Measurements from ENCODE around the gene ARHGAP23. TPM values are rescaled to one million over a fixed set of nuclear protein-coding genes. Genes with fewer than 3 reads are reported as not detected.

The ARHGAP23 gene, protein sequence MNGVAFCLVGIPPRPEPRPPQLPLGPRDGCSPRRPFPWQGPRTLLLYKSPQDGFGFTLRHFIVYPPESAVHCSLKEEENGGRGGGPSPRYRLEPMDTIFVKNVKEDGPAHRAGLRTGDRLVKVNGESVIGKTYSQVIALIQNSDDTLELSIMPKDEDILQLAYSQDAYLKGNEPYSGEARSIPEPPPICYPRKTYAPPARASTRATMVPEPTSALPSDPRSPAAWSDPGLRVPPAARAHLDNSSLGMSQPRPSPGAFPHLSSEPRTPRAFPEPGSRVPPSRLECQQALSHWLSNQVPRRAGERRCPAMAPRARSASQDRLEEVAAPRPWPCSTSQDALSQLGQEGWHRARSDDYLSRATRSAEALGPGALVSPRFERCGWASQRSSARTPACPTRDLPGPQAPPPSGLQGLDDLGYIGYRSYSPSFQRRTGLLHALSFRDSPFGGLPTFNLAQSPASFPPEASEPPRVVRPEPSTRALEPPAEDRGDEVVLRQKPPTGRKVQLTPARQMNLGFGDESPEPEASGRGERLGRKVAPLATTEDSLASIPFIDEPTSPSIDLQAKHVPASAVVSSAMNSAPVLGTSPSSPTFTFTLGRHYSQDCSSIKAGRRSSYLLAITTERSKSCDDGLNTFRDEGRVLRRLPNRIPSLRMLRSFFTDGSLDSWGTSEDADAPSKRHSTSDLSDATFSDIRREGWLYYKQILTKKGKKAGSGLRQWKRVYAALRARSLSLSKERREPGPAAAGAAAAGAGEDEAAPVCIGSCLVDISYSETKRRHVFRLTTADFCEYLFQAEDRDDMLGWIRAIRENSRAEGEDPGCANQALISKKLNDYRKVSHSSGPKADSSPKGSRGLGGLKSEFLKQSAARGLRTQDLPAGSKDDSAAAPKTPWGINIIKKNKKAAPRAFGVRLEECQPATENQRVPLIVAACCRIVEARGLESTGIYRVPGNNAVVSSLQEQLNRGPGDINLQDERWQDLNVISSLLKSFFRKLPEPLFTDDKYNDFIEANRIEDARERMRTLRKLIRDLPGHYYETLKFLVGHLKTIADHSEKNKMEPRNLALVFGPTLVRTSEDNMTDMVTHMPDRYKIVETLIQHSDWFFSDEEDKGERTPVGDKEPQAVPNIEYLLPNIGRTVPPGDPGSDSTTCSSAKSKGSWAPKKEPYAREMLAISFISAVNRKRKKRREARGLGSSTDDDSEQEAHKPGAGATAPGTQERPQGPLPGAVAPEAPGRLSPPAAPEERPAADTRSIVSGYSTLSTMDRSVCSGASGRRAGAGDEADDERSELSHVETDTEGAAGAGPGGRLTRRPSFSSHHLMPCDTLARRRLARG (N-terminal part only)
- 25.5 and 33.7 TPM in 2 replicates for total RNA-seq

DNA sequence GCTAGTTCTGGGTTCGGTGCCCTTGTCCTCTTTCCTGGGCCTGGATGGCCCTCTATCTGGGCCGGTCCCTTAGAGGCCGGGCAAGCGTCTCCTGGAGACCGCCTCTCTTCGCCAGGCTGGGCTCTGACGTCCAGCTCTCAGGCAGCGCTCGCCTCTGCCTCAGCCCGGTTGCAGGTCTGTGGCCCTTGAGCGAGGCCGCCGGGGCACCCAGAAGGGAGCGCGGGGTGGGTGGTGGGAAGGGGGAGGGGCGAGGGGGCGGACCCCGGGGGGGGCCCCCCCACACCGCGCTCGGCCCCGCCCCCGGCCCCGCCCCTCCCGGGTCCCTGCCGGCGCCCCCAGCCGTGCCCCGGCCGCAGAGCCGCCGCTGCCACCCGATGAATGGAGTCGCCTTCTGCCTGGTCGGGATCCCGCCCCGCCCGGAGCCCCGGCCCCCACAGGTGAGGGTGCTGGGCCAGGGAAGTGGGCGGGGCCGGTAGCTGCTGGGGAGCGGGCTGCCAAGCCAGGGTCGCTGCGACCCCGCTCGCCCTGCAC, at the start of gene ARHGAP23:
Gene ARHGAP23, plus strand, starts transcription at position 353 of the 531 bp plus-strand sequence. Its CDS starts 22 bp downstream, at position 375.
- peak; percentile 56 to 70 for DNase-seq (ENCODE audit: low read depth in 2 of 2)

DNA sequence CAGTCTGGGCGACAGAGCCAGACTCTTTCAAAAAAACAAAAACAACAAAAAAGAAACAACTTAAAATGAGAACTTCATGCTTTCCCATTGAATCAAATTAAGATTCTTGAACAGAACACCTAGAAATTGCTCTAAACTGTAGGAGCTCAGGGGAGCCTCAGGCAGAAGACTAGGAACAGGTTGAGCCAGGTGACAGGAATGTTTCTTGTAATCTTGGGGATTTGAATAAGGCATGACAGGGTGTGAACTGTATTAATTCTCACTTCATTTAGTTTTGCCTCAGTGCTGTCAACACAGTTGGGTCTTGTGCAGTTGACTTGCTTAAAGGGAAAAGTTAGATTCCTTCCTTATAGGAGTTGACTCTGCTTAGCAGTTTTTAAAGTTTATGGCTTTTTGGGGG, 48.8 kb upstream of the ARHGAP23 start:
- DNase-seq (ENCODE audit: low read depth in 2 of 2): no peak

DNA sequence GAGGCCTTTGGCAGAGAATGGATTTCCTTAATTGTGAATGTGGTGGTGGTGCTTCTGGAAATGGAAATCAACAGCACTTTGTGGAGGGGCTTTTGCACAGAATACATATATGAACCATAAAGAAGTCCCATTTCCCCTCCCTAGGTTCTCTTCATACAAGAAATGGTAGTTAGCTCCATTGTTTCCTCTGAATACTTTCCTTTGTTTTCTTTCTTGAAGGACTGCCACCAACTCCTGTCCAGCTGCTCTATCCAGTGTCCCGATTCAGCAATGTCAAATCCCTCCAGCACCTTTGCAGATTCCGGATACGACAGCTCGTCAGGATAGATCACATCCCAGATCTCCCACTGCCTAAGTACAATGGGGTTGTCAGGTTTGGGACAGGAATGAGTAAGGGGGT, 33.2 kb upstream of the ARHGAP23 start:
- DNase-seq (ENCODE audit: low read depth in 2 of 2): no peak

DNA sequence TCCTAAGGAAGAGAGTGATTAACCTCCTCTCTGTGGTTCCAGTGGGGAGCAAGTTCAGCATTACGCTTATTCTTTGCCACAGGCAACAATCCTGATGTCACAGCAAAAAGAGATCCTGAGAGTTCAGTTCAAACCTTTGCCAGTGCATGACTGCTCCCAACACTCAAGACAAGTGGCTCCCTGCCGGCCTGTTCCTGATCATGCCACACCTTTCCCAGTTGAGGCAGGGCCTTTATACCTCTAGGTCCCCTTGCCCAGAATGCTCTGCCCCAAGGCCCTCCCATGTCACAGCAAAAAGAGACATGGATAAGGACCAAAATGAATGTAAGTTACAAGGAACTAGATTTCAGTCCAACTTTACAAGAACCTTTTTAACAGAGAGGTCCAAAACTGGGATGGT, 31.0 kb upstream of the ARHGAP23 start:
- DNase-seq (ENCODE audit: low read depth in 2 of 2): no peak

DNA sequence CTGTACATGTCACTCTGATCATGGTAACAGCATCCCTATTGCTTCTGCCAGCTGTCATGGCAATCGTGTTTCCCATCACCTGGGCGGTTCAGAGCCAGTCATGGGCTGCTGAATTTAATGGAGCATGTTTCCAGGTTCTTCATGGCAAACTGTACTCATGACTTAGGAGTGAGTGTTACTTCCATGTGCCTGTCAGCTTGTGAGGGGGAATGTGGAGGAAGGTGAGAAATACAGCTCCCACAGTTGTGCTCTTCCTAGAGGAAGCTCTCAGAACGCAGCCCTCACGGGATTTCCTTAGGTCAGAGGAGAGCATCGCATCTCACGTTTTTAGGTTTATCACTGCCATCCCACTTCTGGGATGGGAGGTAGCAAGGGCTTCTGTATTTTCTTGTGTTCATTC, 28.0 kb upstream of the ARHGAP23 start:
- no peak for DNase-seq (ENCODE audit: low read depth in 2 of 2)

DNA sequence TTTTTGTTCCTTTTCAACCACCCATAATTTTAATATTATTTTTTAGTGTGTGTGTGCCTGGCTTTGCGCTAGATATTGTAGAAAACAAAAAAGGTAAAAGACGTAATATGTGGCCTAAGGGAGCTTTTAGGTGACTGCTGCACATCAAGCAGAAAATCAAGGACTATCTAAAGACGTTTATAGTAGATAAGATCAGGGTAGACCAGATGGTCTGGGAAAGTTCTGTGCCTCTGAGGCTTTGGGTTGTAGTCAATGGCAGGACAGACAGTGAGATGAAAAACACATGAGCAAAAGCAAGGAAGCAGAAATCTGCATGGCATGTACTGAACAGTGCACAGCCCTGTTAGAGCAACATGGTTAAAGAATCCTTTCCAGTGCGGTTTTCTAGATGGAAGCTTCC, 26.8 kb upstream of the ARHGAP23 start:
- DNase-seq (ENCODE audit: low read depth in 2 of 2): no peak

DNA sequence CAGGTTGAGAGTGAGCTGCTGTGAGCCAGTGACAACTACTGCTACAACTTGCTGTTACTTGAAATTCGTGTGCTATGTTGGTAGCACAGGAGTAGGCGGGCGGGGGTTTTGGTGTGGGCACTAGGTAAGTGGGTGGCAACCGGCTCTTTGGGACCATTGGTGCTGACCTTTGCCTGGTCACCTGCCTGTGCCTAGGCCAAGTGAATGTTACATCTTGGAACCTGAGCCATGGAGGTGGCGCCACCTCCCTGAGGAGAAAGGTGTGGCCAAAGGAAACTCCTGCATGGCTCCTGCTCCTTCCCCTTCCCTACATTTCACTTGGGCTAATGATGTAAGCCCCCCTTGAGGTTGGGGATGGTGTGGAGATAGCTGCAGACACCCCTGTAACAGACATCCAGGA, 25.4 kb upstream of the ARHGAP23 start:
- no peak for DNase-seq (ENCODE audit: low read depth in 2 of 2)

DNA sequence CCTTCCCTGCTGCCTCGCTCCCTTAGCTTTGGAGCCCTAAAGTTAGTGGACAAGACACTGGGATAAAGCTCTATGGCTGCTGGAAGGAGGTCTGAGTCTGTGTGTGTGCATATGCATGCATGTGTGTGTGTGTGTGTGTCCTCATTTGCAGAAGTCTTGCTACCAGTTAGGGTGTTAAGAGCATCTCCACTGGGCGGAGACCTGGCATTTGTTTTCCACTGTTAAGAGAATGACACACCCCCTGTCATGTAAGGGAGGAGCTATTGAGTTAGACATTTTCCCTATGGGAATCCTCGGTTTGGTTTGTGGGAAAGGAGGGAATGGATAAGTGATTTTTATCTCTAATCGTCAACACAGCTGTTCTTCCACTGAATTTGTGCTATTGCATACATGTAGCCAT, 24.8 kb upstream of the ARHGAP23 start:
- DNase-seq (ENCODE audit: low read depth in 2 of 2): peak in 1 of 2 donors; percentile 37

DNA sequence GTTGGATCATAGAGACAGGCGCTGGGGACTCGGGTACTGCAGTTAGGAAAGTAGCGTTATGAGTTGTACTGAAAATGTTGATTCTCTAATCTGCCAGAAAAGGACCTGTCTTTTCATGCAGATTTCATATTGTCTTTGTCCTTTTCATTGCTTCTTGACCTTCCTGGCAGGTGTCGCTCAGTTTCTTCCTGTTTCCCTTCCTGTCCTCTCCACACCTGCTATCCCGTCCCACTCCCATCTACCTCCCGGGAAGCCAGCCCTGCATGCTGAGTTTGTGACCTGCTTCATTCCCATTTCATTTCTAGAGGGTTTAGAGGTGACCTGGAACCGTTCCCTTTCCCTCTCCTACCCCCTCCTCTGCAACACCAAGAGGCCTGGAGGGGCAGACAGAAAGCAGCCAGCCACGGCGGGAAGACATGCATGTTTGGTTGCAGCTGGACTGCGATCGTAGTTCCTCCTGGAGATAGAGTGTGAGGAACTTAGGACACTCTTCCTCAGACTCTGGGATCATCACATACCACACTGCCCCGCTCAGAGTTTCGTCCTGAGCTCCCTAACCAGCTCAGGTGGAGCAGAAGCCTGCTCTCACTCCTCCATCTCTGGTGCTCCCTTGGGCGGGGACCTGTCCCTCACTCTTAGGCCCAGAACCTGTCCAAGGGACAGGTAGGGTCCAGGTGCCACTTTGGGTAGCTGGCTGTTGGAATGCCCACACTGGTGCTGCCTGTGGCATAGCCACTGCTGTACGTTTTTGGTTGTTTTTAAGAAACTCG, 23.9 kb upstream of the ARHGAP23 start:
- no peak for DNase-seq (ENCODE audit: low read depth in 2 of 2)

DNA sequence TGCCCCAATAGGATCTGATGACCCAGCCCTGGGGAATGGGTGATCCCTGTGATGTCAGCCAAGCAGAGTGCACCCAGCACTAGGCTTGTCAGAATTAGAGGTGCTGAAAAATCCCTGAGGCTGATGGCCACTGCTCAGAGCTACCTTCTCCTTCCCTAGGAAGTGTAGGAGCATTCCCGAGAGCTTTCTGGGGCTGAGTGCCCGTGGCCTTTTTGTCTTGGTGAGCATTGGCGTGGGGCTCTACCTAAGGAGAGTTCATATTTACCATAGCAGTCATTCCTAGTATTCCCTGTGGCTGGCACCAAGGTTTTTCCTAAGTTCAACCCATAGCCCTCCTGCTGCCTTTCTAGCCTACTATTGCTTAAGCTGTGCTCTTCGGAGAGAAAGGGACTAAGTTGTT, 22.6 kb upstream of the ARHGAP23 start:
- no peak for DNase-seq (ENCODE audit: low read depth in 2 of 2)

DNA sequence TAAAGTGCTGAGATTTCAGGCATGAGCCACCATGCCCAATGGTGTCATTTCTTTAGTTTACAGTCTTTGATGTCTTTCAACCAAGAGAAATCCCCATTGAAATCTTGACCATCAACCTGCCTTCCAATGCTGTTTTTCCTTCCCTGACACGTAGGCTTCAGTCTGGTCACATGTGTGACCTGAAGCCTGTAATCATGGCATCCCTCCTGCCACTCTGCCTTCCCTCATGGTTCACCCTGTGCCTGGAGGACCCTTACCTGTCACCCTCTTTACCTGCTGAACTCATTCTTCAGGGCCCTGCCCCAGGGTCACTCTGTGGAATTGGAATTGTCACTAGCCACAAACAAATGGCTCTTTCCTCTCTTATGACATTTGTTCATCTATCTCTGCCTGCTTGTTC, 18.1 kb upstream of the ARHGAP23 start:
- no peak for DNase-seq (ENCODE audit: low read depth in 2 of 2)

DNA sequence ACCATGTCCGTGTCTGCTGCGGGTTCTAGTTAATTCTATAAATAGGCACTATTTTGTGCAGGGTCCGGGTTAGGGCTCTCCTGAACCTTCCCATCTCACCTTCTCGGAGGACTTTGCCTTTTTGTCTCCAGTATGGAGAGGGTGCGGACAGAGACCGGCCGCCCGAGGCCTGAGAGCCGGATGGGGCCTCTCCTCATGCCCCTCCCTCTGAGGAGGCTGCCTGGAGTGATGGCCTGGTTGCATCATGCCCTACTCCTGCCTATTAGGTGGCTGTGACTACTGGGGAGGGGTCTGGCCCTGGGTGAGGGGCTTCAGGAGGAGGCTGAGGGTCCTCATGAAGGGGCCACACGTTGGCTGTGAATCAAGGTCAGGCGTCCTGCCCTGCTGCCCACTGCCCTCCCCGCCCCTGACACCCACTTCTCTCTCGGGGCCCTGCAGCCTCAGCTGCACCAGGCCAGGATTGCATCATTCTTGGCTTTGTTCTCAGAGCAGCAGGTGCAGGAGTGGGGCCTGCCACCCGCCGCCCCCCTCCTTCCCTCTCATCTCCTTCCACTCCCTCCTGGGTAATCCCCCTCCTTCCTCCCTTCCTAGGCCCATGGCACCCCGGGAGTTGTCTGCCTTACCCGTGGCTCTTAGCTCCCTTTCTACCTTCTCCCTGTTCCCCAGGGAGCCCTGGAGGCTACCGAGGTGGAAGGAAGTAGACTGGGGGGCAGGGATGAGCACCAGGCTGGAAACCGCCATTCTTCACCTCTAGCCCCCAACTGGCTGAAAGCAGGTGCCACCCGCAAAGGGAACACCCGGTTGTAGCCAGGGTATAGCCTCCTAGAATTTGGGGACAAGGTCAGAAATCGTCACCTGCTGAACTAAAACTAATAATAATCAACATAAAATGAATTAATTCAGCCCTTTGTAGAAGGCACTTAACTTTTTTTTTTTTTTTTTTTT, 12.7 kb upstream of the ARHGAP23 start:
- no peak for DNase-seq (ENCODE audit: low read depth in 2 of 2)

DNA sequence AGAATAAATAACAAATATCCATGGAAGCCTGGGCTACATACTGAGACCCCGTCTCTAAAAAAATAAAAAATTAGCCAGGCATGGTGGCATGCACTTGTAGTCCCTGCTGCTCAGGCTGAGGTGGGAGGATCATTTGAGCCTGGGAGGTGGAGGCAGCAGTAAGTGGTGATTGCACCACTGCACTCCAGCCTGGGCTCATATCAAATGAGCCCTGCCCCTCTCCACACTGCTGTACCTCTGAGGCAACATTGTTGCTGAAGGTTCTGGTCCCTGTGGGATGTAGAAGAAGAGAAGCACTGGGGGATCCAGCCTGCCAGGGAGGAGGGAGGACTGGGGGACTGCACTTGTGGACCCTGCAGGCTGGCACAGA, 11.4 kb upstream of the ARHGAP23 start:
- DNase-seq (ENCODE audit: low read depth in 2 of 2): no peak

DNA sequence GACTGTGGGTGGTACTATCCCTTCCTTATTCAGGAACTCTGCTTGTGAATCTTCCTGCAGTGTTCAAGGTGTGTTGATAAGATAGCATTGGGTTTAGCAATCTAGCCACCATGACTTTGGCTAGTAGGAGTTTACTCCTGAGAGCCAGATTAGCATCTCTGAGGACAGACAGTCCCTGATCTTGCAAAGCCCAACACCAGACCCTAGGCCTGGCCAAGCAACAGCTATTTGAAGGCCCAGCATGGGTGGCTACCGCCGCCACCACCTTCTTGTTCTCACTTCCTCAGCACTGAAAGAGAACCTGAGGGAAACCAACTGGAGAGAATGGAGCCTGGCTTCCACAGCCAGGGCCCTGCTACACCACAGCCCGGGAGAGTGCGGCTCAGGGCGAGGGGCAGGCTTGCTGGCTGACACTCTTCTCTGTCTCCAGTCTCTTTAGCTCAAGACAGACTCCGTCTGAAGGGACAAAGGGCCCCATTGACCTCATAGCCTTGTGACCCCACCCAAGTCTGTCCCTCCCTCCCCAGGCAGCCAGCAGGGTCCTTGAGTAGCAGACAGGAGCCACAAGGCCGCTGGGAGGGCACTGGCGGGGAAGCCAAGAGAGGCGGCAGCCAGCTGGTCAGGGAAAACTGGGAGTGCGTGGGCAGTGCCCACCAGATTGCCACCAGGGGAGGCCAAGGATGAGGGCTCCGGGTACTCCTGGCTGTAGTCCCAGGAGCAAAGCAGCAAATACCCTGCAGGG, 10.9 kb upstream of the ARHGAP23 start:
- DNase-seq (ENCODE audit: low read depth in 2 of 2): no peak

DNA sequence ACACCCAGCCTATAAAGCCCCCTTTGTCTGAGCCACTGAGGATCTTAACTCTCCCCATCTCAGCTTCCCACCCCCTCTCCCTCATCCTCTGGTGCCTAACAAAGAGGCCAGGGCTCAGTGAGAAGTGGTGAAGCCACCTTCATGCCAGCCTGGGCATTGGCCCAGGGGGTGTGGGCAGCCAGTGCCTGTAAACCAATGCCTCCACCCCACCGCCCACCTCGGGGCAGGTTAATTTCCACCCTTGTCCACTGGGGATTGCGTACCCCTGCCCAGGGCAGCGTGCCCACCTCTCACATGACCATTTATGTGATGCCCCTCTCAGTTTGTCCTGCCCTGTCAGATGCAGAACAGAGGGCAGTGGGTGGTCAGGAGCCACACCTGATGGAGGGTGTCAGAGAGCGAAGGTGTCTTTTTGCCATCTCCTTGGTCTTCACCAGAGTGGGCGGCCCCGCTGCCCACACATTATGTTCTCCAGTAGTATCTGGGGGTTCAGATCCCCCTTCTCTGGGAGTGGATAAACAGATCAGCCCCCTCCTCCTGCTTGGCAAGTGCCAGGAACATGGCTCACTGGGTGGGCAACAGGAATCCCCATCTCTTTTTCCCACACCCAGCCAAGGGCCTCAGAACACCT, 10.1 kb upstream of the ARHGAP23 start:
- DNase-seq (ENCODE audit: low read depth in 2 of 2): no peak

DNA sequence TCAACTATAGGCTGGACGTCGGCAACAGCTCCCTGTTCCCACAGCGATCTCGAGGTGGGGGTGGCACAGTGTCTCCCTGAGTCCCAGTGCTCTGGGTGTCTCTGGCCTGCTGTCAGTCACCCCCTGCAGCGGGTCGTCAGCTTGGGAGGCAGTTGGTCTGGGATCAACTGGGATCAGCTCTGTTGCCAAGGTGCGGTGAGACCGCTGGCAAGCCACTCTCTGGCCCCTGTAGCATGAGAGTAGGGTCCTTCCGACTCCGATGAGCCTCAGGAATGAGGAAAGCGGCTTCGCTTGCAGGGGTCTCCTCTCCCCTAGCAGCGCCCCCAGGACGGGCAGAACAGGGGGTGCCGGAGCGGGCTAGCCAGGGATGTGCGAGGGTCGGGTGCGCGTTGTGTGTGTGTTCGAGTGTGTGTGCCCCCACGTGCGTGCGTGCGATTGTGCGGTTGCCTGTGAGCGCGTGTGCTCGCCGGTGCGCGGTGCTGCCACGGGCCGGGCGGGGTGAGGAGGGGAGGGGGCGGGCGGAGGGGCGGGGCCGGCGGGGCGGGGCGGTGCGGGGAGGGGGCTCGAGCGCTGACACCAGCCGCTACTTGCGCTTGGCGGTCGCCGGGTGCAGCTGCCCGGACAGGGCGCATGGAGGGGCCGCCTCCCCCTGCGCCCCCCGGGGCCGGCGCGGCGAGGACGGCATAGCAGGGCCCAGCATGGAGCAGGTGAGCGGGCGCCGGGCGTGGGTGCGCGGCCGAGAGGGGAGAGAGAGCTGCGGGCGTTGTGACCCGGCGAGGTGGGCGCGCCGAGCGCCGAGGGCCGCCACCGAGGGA, 9.4 kb upstream of the ARHGAP23 start:
- peak in 1 of 2 donors; percentile 26 for DNase-seq (ENCODE audit: low read depth in 2 of 2)

DNA sequence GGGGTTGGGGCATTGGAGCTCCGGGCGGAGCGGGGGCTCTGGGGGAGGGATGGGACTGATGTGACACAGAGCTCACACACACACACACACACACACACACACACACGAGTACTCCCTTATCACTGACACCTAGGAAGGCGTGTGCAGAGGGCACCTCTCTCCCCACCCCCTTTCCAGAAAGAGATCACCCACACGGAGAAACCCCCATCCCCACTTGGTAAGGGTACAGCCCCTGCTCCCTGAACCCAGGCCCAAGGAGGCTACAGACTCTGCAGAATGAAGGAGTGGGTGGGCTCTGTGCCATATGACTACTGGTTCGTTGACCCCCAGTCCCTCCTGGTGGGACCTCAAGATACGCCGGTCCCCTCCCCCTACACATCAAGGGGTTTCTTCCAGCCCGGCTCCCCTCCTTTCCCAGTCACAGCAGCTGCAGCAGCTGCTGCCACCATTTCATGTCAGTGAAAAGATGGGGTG, 8.7 kb upstream of the ARHGAP23 start:
- DNase-seq (ENCODE audit: low read depth in 2 of 2): no peak
